ENCODE results near the gene ARRDC1. TPM values are rescaled to one million over a fixed set of nuclear protein-coding genes. Genes with fewer than 3 reads are reported as not detected.
"Not testable (repeated sequence)": the region's sequence is repeated elsewhere in the genome, so short reads cannot be mapped to it uniquely, and the experiment has no call there.

ARRDC1 gene
- total RNA-seq, 1 donor from 2014 or later, result 114 TPM

DNA sequence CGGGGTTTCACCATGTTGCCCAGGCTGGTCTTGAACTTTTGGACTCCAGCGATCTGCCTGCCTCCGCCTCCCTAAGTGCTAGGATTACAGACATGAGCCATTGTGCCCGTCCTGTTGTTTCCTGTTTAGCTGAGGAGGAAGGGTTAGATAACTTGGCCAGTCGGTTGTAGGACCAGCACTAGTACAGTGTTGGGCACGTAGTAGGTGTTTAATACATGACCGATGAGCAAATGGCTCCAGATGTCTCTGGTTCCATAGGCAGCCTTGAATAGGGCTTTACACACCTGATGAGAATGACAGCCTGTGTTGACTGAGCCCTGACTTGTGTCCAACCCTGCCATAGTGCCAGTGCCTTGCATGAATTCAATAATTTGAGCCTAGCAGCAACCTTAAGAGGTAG lies 15.1 kb downstream of the ARRDC1 start:
- Histone ChIP-seq H3K4me1 (peaks cover 62% of the 10 kb centered on the region), H3K9me3 (no peaks in the 10 kb centered on the region), H3K27me3 (no peaks in the 10 kb centered on the region), H3K4me3 (peak overlapping the region in 1 of 2 donors; percentile 11), H3K36me3 (peaks cover 0 to 5% of the 10 kb centered on the region in 2 donors), H3K27ac (no peak overlapping the region)
- intact Hi-C loops (cut with DNase I), result loop anchor here (1.0 kb wide), 1 partner anchor 30 kb away; the partner anchor contains the start of gene ZMYND19
- no peak for TF ChIP-seq POLR2A (IDR thresholded peaks at IDR 0.05)
- TF ChIP-seq, protein P1, sequence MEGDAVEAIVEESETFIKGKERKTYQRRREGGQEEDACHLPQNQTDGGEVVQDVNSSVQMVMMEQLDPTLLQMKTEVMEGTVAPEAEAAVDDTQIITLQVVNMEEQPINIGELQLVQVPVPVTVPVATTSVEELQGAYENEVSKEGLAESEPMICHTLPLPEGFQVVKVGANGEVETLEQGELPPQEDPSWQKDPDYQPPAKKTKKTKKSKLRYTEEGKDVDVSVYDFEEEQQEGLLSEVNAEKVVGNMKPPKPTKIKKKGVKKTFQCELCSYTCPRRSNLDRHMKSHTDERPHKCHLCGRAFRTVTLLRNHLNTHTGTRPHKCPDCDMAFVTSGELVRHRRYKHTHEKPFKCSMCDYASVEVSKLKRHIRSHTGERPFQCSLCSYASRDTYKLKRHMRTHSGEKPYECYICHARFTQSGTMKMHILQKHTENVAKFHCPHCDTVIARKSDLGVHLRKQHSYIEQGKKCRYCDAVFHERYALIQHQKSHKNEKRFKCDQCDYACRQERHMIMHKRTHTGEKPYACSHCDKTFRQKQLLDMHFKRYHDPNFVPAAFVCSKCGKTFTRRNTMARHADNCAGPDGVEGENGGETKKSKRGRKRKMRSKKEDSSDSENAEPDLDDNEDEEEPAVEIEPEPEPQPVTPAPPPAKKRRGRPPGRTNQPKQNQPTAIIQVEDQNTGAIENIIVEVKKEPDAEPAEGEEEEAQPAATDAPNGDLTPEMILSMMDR (IDR thresholded peaks at IDR 0.05), result no peak
- TF ChIP-seq POLR2AphosphoS5 (IDR thresholded peaks at IDR 0.05; ENCODE audit: insufficient read depth in 1 of 2, low read depth in 1 of 2), result no peak
- no peak for DNase-seq (ENCODE audit: extremely low spot score in 2 of 2)

- TF ChIP-seq POLR2A (IDR thresholded peaks at IDR 0.05) (no peak), POLR2AphosphoS5 (IDR thresholded peaks at IDR 0.05; ENCODE audit: insufficient read depth in 1 of 2, low read depth in 1 of 2) (no peak)
- TF ChIP-seq, protein P1 (IDR thresholded peaks at IDR 0.05), result no peak
- Histone ChIP-seq H3K4me1 (peaks cover 67% of the 10 kb centered on the region), H3K9me3 (no peaks in the 10 kb centered on the region), H3K27ac (no peak overlapping the region), H3K36me3 (no peaks in the 10 kb centered on the region), H3K27me3 (no peaks in the 10 kb centered on the region), H3K4me3 (no peak overlapping the region)
- intact Hi-C loops (cut with DNase I), result no loop called here
- no peak for DNase-seq (ENCODE audit: extremely low spot score in 2 of 2)
Measured at GRCh38 chr9:137621131-137621757, 15.8 kb downstream of the ARRDC1 start.

- H3K9me3 ChIP-seq; DNase-seq (ENCODE audit: extremely low spot score in 2 of 2); H3K36me3 ChIP-seq; H3K27ac ChIP-seq; intact Hi-C loops (cut with DNase I); H3K4me3 ChIP-seq; H3K27me3 ChIP-seq: not testable (repeated sequence)
- H3K4me1 ChIP-seq, result peaks cover 58% of the 10 kb centered on the region
Measured at GRCh38 chr9:137622211-137622610, 16.7 kb downstream of the ARRDC1 start.

GRCh38 chr9:137626464-137626863 lies 21.0 kb downstream of the ARRDC1 start:
- no peak overlapping the region for H3K27ac ChIP-seq
- H3K9me3 ChIP-seq, result no peaks in the 10 kb centered on the region
- no peaks in the 10 kb centered on the region for H3K36me3 ChIP-seq
- no peak overlapping the region for H3K4me3 ChIP-seq
- H3K27me3 ChIP-seq, result no peaks in the 10 kb centered on the region
- H3K4me1 ChIP-seq, result peaks cover 59% of the 10 kb centered on the region
- TF ChIP-seq POLR2A (IDR thresholded peaks at IDR 0.05) (no peak), POLR2AphosphoS5 (IDR thresholded peaks at IDR 0.05; ENCODE audit: insufficient read depth in 1 of 2, low read depth in 1 of 2) (no peak)
- TF ChIP-seq, protein P1 (IDR thresholded peaks at IDR 0.05), result no peak
- DNase-seq (ENCODE audit: extremely low spot score in 2 of 2), result no peak
- intact Hi-C loops (cut with DNase I), result no loop called here

DNA sequence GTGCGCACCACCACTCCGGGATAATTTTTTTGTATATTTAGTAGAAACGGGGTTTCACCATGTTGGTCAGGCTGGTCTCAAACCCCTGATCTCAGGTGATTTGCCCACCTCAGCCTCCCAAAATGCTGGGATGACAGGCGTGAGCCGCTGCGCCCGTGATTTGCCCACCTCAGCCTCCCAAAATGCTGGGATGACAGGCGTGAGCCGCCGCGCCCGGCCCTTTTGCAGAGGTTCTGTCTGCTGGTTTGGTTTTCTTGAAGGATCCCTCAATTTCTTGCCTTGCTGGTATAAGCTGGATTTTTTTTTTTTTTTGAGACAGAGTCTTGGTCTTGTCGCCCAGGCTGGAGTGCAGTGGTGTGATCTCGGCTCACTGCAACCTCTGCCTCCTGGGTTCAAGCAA lies 21.9 kb downstream of the ARRDC1 start:
- H3K27me3 ChIP-seq; DNase-seq (ENCODE audit: extremely low spot score in 2 of 2); H3K27ac ChIP-seq; H3K9me3 ChIP-seq; intact Hi-C loops (cut with DNase I); H3K4me3 ChIP-seq; H3K36me3 ChIP-seq: not testable (repeated sequence)
- H3K4me1 ChIP-seq, result peaks cover 57% of the 10 kb centered on the region

DNA sequence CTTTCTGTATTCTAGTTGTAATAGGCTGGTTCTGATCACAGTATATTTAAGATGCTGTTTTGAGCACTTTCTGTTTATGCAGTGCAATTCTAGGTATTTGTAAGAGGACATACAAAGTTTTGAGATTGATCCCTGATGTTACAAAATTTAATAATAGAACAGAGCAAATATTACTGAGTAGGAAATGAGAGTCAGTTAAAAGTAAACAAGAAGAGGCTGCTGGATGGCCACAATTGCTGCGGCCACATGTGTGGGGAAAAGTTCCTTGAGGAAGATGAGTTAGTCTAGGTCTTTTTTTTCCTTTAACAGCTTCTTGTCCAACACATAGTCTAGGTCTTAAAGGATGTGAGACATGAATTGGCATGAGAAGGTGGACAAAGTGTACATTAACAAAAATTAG lies 24.6 kb downstream of the ARRDC1 start:
- Histone ChIP-seq H3K27ac (no peak overlapping the region), H3K27me3 (no peaks in the 10 kb centered on the region), H3K36me3 (no peaks in the 10 kb centered on the region), H3K4me1 (peaks cover 67% of the 10 kb centered on the region), H3K4me3 (no peak overlapping the region), H3K9me3 (no peaks in the 10 kb centered on the region)
- TF ChIP-seq POLR2A (IDR thresholded peaks at IDR 0.05) (no peak), POLR2AphosphoS5 (IDR thresholded peaks at IDR 0.05; ENCODE audit: insufficient read depth in 1 of 2, low read depth in 1 of 2) (no peak)
- TF ChIP-seq, protein P1 (IDR thresholded peaks at IDR 0.05), result no peak
- intact Hi-C loops (cut with DNase I), result no loop called here
- DNase-seq (ENCODE audit: extremely low spot score in 2 of 2), result no peak
